Uterus (tissue), 4 donors: ENCODE measurements around the gene DOC2B. TPM values are rescaled to one million over a fixed set of nuclear protein-coding genes. Genes with fewer than 3 reads are reported as not detected.
"Not testable (repeated sequence)": the region's sequence is repeated elsewhere in the genome, so short reads cannot be mapped to it uniquely, and the experiment has no call there.

Source experiments
- DNase-seq, 2 donors: peaks; one replicate each; pipeline ENCODE4 v3.0.0-alpha.2; 2019 to 2020
- H3K27ac ChIP-seq, 2 donors: fragments of 200-600 bp; sonication (generic); 1 replicate in 1 of 2; 2 replicates in 1 of 2; pipeline ENCODE4 v1.5.1; 2016 to 2018
- H3K27me3 ChIP-seq, 2 donors: fragments of 200-600 bp; sonication (generic); one replicate each; pipeline ENCODE4 v1.5.1; 2018 to 2019; ENCODE audit warnings: control low read depth in 1 of 2
- H3K36me3 ChIP-seq, 2 donors: fragments of 200-600 bp; sonication (generic); one replicate each; pipeline ENCODE4 v1.5.1; 2019; ENCODE audit warnings: control low read depth in 1 of 2
- H3K4me1 ChIP-seq, 2 donors: fragments of 200-600 bp; sonication (generic); one replicate each; pipeline ENCODE4 v1.5.1; 2018 to 2019; ENCODE audit warnings: control low read depth in 1 of 2
- H3K4me3 ChIP-seq, 2 donors: fragments of 200-600 bp; sonication (generic); 1 replicate in 1 of 2; 2 replicates in 1 of 2; pipeline ENCODE4 v1.5.1; 2018 to 2019; ENCODE audit warnings: mild to moderate bottlenecking in 1 of 2
- H3K9me3 ChIP-seq, 2 donors: fragments of 200-600 bp; sonication (generic); one replicate each; pipeline ENCODE4 v1.5.1; 2019; ENCODE audit warnings: control low read depth in 1 of 2
- CTCF ChIP-seq, 4 experiments: fragments of 200-600 bp in 2 of 4; fragments of 450-650 bp in 2 of 4; sonication (generic) in 2 of 4; IDR thresholded peaks; one replicate each; pipeline ENCODE4 v1.5.1; 2016 to 2019; ENCODE audit warnings: antibody characterized with exemption in 4 of 4, mild to moderate bottlenecking in 2 of 4, moderate library complexity in 1 of 4
- POLR2A ChIP-seq, 2 donors: fragments of 450-650 bp; IDR thresholded peaks; one replicate each; pipeline ENCODE4 v1.6.1; 2016; ENCODE audit warnings: antibody characterized with exemption in 2 of 2, mild to moderate bottlenecking in 1 of 2, moderate library complexity in 1 of 2
- intact Hi-C: fragments of 100-400 bp; cut with DNase I; formaldehyde crosslinking; loops from one replicate; pipeline ENCODE4 v1.15.1; 2023; ENCODE audit warnings: low total_unique reads
- total RNA-seq, 4 donors: library from RNA; depleted of rRNA in 3 of 4; stranded (reverse); fragments of >200 nt in 3 of 4; gene quantifications; one replicate each; pipeline versions ENCODE4 v1.1.0 to v1.2.4, GENCODE V29; 2014 to 2023
- donor health status: DM: yes; HTN: yes; CAD: no.

DOC2B gene
- total RNA-seq, 4 donors from 2014 or later, result 3.8 to 45.3 (median 7.1) TPM

GRCh38 chr17:205817-206216 lies 24.4 kb upstream of the DOC2B start:
- DNase-seq, result no peak

GRCh38 chr17:205148-205669 lies 23.8 kb upstream of the DOC2B start:
- Histone ChIP-seq H3K36me3 (no peaks in the 10 kb centered on the region), H3K4me3 (no peak overlapping the region), H3K4me1 (no peaks in the 10 kb centered on the region), H3K27me3 (no peaks in the 10 kb centered on the region), H3K9me3 (no peaks in the 10 kb centered on the region), H3K27ac (no peak overlapping the region)
- DNase-seq, result no peak
- intact Hi-C loops, result no loop called here
- no peak for TF ChIP-seq POLR2A (IDR thresholded peaks at IDR 0.05)
- no peak for TF ChIP-seq CTCF (IDR thresholded peaks at IDR 0.05)

More at GRCh38 chr17:205817-206216, 24.4 kb upstream of the DOC2B start:
- Histone ChIP-seq H3K4me3 (no peak overlapping the region), H3K27me3 (no peaks in the 10 kb centered on the region), H3K36me3 (no peaks in the 10 kb centered on the region), H3K27ac (no peak overlapping the region), H3K9me3 (no peaks in the 10 kb centered on the region), H3K4me1 (no peaks in the 10 kb centered on the region)
- intact Hi-C loops, result no loop called here
- TF ChIP-seq POLR2A (IDR thresholded peaks at IDR 0.05) (no peak), CTCF (IDR thresholded peaks at IDR 0.05) (no peak)

GRCh38 chr17:204427-205147 lies 23.1 kb upstream of the DOC2B start:
- no peaks in the 10 kb centered on the region for H3K4me1 ChIP-seq
- H3K36me3 ChIP-seq, result no peaks in the 10 kb centered on the region
- no peak for DNase-seq
- intact Hi-C loops, result no loop called here
- no peak overlapping the region for H3K27ac ChIP-seq
- no peak overlapping the region for H3K4me3 ChIP-seq
- H3K27me3 ChIP-seq, result no peaks in the 10 kb centered on the region
- H3K9me3 ChIP-seq, result no peaks in the 10 kb centered on the region
- no peak for TF ChIP-seq CTCF (IDR thresholded peaks at IDR 0.05)
- no peak for TF ChIP-seq POLR2A (IDR thresholded peaks at IDR 0.05)

- no peaks in the 10 kb centered on the region for H3K9me3 ChIP-seq
- intact Hi-C loops, result no loop called here
- no peak overlapping the region for H3K27ac ChIP-seq
- no peaks in the 10 kb centered on the region for H3K4me1 ChIP-seq
- H3K36me3 ChIP-seq, result no peaks in the 10 kb centered on the region
- TF ChIP-seq POLR2A (IDR thresholded peaks at IDR 0.05) (no peak), CTCF (IDR thresholded peaks at IDR 0.05) (no peak)
- DNase-seq, result no peak
- H3K27me3 ChIP-seq, result no peaks in the 10 kb centered on the region
- no peak overlapping the region for H3K4me3 ChIP-seq
Observed at GRCh38 chr17:202501-202951, 21.1 kb upstream of the DOC2B start.

- DNase-seq, H3K36me3 ChIP-seq, H3K4me3 ChIP-seq, intact Hi-C loops, H3K27ac ChIP-seq, H3K9me3 ChIP-seq, H3K4me1 ChIP-seq, H3K27me3 ChIP-seq: not testable (repeated sequence)
Observed at GRCh38 chr17:201736-202135, 20.3 kb upstream of the DOC2B start.

GRCh38 chr17:201257-201656 lies 19.8 kb upstream of the DOC2B start:
- H3K27me3 ChIP-seq, H3K4me1 ChIP-seq, intact Hi-C loops, H3K36me3 ChIP-seq, H3K9me3 ChIP-seq, H3K4me3 ChIP-seq, DNase-seq: not testable (repeated sequence)
- peak overlapping the region in 1 of 2 donors; percentile 54 for H3K27ac ChIP-seq
